ENCODE results near the gene PRKAG2.

- TF ChIP-seq USF2 (IDR thresholded peaks at IDR 0.05; ENCODE audit: borderline replicate concordance, low read depth, low read length) (no peak), CTCF (IDR thresholded peaks at IDR 0.05) (no peak), JUND (IDR thresholded peaks at IDR 0.05) (no peak), SIN3A (IDR thresholded peaks at IDR 0.05; ENCODE audit: borderline replicate concordance, low read depth, low read length) (no peak), FOXM1 (IDR thresholded peaks at IDR 0.05; ENCODE audit: low read depth) (no peak), RAD21 (IDR thresholded peaks at IDR 0.05; ENCODE audit: low read length) (no peak)
These were observed 19.0 kb downstream of the PRKAG2 start for GRCh38 chr7:151857866-151858450.
